HG02852 (cell line): ENCODE measurements around the gene ALKBH3.

Source experiments
- ATAC-seq: cut with Tn5 transposase; IDR thresholded peaks from one replicate; pipeline ENCODE4 v1.9.1; 2021; ENCODE audit warnings: mild to moderate bottlenecking, moderate library complexity; ENCODE audit not compliant: unreplicated experiment

Gene ALKBH3

GRCh38 chr11:43921561-43922294, 41.1 kb downstream of the ALKBH3 start:
- ATAC-seq = no peak

GRCh38 chr11:43922295-43922648, 41.6 kb downstream of the ALKBH3 start:
- ATAC-seq = no peak

GRCh38 chr11:43922744-43923405, 42.2 kb downstream of the ALKBH3 start:
- ATAC-seq = no peak

DNA sequence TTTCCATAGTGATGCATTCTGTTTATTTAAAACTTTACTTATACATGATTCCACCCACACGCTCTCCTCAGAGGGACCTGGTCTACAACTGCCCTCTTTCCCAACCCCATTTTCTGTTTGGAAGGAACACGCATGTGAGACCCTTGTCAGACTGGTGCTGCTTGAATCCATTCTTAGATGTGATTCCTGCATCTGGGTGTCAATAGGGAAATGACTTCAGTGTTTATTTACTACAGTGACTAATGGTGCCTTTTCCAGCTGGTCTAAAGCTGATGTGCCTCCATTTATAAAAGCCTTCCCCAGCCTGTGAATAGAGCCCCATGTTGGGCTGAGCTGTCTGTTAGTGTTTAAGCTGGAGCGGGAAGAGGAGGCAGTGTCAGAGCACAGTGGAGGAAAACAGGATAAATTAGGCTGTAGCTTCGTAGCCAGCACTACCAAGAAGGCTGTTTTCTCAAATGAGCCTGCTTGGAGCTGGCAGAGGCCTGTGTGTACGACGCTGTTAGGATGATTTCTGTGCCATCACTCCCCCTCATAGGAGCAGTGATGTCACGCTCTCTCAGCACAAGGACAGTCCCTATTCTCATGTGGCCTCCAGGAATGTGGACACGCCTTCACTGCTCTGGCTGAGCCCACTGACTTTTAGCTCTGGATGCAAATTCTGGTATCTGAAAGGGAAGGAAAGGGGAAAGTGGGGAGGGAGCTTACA, 42.9 kb downstream of the ALKBH3 start:
- no peak for ATAC-seq

DNA sequence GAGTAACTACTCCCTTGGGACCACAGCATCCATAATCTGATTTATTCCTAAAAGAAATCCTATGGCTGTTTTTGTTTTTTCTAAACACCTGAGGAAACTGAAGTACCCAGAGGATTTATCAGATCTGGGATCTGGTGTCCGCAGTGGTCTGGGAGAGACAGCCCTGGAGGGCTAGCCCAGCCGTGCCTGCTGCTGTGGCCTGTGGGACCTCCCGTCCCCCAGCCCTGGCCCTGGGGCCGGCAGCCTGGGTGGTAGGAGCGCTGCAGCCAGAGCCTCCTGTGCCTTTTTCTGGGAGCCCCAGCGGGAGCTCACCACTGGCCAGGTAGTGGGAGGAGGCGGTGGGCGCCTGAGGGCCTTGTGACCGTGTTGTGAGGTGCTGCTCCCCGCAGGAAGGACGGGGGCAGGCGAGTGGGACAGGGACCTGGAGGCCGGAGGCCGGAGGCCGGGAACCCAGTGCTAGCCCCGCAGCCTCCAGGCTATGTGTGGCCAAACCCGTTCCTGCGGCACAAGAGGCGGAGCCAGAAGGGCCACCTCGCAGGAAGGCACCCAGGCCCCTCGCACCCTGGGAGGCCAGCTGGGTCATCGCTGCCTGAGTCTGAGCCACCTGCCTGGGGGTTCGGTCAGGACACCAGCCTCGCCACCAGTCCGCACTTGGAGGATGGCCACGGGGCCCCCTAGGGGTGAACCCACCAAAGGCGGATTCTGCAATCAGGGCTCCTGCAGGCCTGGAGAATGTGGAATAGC, 43.7 kb downstream of the ALKBH3 start:
- no peak for ATAC-seq

DNA sequence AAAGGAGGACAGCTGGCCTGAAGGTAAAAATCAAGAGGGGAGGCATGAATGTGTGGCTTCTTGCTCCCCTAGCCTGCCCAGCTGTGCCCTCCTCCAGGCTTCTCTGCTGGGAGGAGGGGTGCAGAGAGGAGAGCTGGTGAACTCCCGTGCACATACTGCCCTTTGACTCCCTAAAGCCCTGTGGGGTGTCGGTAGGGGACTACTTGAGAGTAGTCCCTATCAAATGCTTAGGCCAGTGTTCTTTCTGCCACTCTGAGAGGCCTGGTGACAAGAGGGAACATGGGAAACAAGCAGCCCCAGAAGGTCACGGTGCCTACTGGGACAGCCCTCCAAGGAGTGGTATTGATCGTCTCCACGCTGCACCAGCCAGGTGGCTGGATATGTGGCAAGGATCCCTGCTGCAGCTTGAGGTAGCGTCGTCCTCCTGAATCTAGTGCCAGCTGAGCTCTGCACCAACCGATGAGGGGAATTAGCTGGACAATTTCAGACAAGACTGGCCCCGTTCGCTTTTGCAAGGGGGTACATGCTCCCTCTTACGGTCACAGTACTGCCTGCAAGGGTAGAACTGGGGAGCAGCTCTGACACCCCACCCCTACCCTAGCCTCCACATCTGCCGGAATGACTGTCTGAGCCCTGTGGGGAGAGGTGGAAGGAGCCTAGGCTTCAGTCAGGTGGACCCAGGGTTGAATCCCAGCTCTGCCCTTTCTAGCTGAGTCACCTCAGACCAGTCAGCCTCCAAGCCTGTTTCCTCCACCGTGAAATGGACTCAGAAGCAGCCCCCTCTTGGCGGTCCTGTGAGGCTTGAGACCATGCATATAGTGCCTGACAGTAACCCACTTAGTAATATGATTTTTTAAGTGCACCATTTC, 44.7 kb downstream of the ALKBH3 start:
- ATAC-seq = no peak

DNA sequence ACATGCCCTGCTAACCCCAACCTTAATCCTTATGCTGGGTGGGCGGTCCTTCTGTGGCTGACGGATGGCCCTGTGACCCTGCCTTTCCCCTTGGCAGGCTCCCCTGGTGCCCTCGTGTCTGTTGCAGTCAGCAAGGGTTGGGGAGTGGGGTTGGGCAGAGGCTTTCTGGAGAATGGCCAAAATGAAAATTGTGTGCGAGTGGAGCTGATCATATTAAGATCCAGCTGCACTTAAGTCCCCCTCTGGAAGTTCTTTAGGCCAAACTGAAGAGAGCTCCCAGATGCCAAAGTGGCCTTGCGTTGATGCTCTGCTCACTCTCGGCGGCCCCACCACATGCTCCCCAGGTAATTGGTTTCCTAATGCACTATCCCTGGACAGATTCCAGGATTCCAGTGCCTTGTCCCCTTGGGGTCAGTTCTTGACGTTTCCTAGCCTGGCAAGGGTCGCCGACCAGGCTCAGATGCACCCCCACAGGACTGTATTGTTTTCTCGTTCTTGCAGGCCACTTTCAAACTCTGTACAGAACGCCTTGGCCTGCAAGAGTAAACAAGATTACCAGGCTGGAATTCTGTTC, 45.4 kb downstream of the ALKBH3 start:
- no peak for ATAC-seq

- no peak for ATAC-seq
These were observed 46.4 kb downstream of the ALKBH3 start for GRCh38 chr11:43927070-43927469.

DNA sequence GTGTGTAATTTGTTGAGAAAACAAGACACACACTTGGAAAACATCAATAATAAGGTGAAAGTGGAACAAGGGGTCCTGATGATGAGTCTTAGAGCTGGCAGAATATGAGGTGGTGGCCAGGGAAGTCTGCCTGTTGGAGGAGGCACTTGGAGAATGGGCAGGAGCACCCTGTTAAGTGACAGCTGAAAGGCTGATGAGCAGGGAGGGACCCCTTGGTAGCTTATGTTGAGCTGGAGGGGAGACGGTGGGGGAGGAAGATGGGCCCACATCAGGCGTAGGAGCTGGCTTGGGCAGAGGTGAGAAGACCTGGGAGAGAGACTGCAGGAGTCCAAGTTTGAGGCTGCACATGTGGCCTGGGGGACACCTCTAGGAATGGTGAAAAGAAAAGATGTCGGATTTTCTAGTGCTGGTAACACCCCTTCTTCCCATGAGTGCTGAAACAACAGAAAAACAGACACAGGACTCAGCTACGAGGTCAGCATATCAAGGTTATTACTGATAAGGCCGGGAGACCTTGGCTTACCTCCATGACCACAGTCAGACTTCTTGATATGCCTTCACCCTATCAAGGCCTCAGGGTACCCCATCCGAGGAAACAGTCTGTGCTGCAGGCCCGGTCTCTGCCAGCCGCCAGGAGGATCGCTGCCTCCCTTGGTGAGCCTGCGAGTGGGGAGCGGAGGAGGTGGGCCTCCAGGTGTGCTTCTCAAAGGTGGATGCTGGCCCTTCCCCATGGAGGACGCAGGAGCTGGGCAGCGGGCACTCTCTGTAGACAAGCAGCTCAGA, 47.5 kb downstream of the ALKBH3 start:
- no peak for ATAC-seq

GRCh38 chr11:43928721-43929120, 48.1 kb downstream of the ALKBH3 start:
- no peak for ATAC-seq

- no peak for ATAC-seq
These were observed 50.5 kb downstream of the ALKBH3 start for GRCh38 chr11:43930868-43931716.

GRCh38 chr11:43931717-43932039, 51.0 kb downstream of the ALKBH3 start:
- ATAC-seq = no peak

- no peak for ATAC-seq
These were observed 52.6 kb downstream of the ALKBH3 start for GRCh38 chr11:43933226-43933607.

- ATAC-seq = no peak
These were observed 53.2 kb downstream of the ALKBH3 start for GRCh38 chr11:43933608-43934551.

DNA sequence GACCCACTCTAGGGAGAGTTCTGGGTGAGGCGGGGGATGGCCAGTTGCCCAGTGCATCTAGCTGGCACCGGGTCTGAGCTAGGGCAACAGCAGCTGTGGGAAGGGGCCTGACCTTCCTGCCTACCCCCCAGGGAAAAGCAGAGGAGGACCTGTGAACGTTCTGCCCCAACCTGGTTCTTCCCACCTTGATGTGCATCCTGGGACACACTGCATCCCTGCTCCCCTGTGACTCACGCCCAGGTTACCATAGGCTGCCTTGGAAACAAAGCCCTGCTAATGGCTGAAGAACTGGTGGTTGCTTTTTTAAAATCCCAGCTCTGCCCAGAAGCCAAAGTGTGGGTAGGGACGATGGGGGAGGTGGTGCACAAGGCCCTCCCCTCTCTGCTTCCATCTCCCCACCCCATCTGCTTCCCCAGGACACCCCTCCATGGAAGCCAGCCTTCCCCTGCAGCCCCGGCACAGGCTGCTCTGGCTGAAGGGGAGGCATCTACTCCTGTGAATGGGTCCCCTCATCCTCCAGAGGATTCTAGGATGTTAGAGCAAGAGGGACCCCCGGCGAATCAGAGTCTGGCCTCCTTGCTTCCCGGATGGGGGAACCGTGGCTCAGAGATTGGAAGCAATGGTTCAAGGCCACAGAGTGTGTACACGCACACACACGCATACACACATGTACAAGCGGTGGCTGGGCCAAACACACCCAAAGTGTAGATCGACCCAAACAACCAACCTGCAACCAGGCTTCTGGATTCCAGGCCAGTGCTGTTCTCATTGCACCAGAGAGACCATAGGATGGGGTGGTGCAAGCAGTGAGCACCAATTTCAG, 54.2 kb downstream of the ALKBH3 start:
- ATAC-seq = no peak

GRCh38 chr11:43935424-43935979, 54.9 kb downstream of the ALKBH3 start:
- no peak for ATAC-seq
